Measurements from ENCODE around the gene ZFY. TPM values are rescaled to one million over a fixed set of nuclear protein-coding genes. Genes with fewer than 3 reads are reported as not detected.

ZFY gene
- total and polyA plus RNA-seq, 2 of the 4 experiments (the other 2 are of a cell fraction), result not detected

DNA sequence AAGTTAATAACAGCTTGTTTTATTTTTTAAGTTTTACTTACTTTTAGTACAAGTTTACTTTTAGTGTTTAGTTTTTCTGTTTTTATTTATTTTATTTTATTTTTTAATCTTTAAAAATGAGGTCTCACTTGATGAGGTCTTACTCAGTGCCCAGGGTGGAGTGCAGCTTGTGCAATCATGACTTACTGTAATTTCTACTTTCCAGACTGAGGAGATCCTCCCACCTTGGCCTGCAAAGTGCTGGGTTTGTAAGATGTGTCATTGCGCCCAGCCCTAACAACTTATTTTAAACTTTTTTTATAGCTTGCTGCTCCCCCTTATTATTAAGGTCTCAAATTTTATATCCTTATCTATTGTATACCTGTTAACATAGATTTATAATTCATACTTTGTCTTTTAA, 41.7 kb upstream of the ZFY start:
- H2AK9ac ChIP-seq (replicated peaks; ENCODE audit: low read depth, low read length, poor library complexity), result no peak overlapping the region
- no TSS peak for BruUV-seq (replicated peaks)
- H2BK120ac ChIP-seq (ENCODE audit: low read depth, low read length), result no peak overlapping the region
- ChIA-PET POLR2A (ENCODE audit: unreplicated experiment) (no interaction called here), CTCF (no interaction called here)
- no peaks in the 10 kb centered on the region for H3K27me3 ChIP-seq (ENCODE audit: control insufficient read depth, insufficient read depth, low read length)
- no peak for DNase-seq
- no peak overlapping the region for H3K23ac ChIP-seq (ENCODE audit: low read depth, low read length)
- no peaks in the 10 kb centered on the region for H3K4me1 ChIP-seq (ENCODE audit: control insufficient read depth, insufficient read depth, low read length)
- no peaks in the 10 kb centered on the region for H3K36me3 ChIP-seq (ENCODE audit: control insufficient read depth, insufficient read depth, low read length)
- H3K9me3 ChIP-seq (ENCODE audit: control insufficient read depth, insufficient read depth, low read length), result no peaks in the 10 kb centered on the region
- H4K20me1 ChIP-seq (ENCODE audit: insufficient read depth, low read length), result no peaks in the 10 kb centered on the region
- H2BK15ac ChIP-seq (ENCODE audit: low read depth, low read length), result no peak overlapping the region
- H3K79me1 ChIP-seq (ENCODE audit: low read depth in 1 of 2, low read length in 2 of 2), result no peaks in the 10 kb centered on the region
- H4K5ac ChIP-seq (ENCODE audit: low read depth, low read length), result no peak overlapping the region
- H2AFZ ChIP-seq (replicated peaks; ENCODE audit: low read length, poor library complexity), result no peak overlapping the region
- no peak overlapping the region for H3K18ac ChIP-seq (ENCODE audit: low read depth, low read length)
- no peak overlapping the region for H3K56ac ChIP-seq (ENCODE audit: extremely low read depth, insufficient read depth, low read length)
- TF ChIP-seq FOS (IDR thresholded peaks at IDR 0.05; ENCODE audit: low read depth, low read length) (no peak), BHLHE40 (IDR thresholded peaks at IDR 0.05; ENCODE audit: low read depth, low read length) (no peak), RCOR1 (IDR thresholded peaks at IDR 0.05; ENCODE audit: insufficient replicate concordance, low read length) (no peak), MXI1 (IDR thresholded peaks at IDR 0.05; ENCODE audit: borderline replicate concordance, low read depth, low read length) (no peak), MAFK (IDR thresholded peaks at IDR 0.05; ENCODE audit: low read depth, low read length) (no peak), POLR2A (IDR thresholded peaks at IDR 0.05; ENCODE audit: low read depth, low read length) (no peak), RAD21 (IDR thresholded peaks at IDR 0.05; ENCODE audit: low read length) (no peak), NFE2L2 (IDR thresholded peaks at IDR 0.05; ENCODE audit: low read depth, low read length) (no peak), CHD1 (IDR thresholded peaks at IDR 0.05; ENCODE audit: low read depth, low read length) (no peak), RFX5 (IDR thresholded peaks at IDR 0.05; ENCODE audit: low read depth, low read length) (no peak), SMC3 (IDR thresholded peaks at IDR 0.05; ENCODE audit: low read depth, low read length) (no peak), CEBPB (IDR thresholded peaks at IDR 0.05; ENCODE audit: low read depth, low read length) (no peak)
- TF ChIP-seq, protein P1, sequence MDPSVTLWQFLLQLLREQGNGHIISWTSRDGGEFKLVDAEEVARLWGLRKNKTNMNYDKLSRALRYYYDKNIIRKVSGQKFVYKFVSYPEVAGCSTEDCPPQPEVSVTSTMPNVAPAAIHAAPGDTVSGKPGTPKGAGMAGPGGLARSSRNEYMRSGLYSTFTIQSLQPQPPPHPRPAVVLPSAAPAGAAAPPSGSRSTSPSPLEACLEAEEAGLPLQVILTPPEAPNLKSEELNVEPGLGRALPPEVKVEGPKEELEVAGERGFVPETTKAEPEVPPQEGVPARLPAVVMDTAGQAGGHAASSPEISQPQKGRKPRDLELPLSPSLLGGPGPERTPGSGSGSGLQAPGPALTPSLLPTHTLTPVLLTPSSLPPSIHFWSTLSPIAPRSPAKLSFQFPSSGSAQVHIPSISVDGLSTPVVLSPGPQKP (IDR thresholded peaks at IDR 0.05; ENCODE audit: borderline replicate concordance, low read depth, low read length), result no peak
- TF ChIP-seq, protein P2, sequence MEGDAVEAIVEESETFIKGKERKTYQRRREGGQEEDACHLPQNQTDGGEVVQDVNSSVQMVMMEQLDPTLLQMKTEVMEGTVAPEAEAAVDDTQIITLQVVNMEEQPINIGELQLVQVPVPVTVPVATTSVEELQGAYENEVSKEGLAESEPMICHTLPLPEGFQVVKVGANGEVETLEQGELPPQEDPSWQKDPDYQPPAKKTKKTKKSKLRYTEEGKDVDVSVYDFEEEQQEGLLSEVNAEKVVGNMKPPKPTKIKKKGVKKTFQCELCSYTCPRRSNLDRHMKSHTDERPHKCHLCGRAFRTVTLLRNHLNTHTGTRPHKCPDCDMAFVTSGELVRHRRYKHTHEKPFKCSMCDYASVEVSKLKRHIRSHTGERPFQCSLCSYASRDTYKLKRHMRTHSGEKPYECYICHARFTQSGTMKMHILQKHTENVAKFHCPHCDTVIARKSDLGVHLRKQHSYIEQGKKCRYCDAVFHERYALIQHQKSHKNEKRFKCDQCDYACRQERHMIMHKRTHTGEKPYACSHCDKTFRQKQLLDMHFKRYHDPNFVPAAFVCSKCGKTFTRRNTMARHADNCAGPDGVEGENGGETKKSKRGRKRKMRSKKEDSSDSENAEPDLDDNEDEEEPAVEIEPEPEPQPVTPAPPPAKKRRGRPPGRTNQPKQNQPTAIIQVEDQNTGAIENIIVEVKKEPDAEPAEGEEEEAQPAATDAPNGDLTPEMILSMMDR (conservative IDR thresholded peaks at IDR 0.05; ENCODE audit: low read depth, low read length), result no peak
- dilution Hi-C loops (cut with HindIII; ENCODE audit: low sequenced_read_pairs, unreplicated experiment), result no loop called here
- H2BK20ac ChIP-seq (ENCODE audit: low read depth, low read length), result no peak overlapping the region
- no peak for ATAC-seq (ENCODE audit: low read depth)
- no CpG with 5 or more reads among the region's 1 CpG for WGBS, 2 experiments (ENCODE audit: extremely low coverage in 2 of 2, insufficient read length in 1 of 2)
- no peak overlapping the region for H4K8ac ChIP-seq (ENCODE audit: low read depth in 2 of 2, low read length in 2 of 2)
- in situ Hi-C loops (cut with MboI; ENCODE audit: low sequenced_read_pairs), result no loop called here
- intact Hi-C loops (cut with micrococcal nuclease), result no loop called here
- no peak overlapping the region for H3K4ac ChIP-seq (ENCODE audit: low read depth, low read length)
- H2BK5ac ChIP-seq (ENCODE audit: low read depth, low read length, poor library complexity, severe bottlenecking), result no peak overlapping the region
- H3K4me3 ChIP-seq (ENCODE audit: insufficient read depth, low read depth, low read length), result no peak overlapping the region
- H3K9me1 ChIP-seq (ENCODE audit: insufficient read depth, low read length), result no peaks in the 10 kb centered on the region
- no peak overlapping the region for H3K14ac ChIP-seq (replicated peaks; ENCODE audit: low read depth, low read length)
- H3K4me2 ChIP-seq (ENCODE audit: low read depth, low read length), result no peak overlapping the region
- no peak overlapping the region for H4K91ac ChIP-seq (ENCODE audit: insufficient read depth, low read depth, low read length)
- no peak overlapping the region for H2AK5ac ChIP-seq (ENCODE audit: low read depth, low read length)
- no peak overlapping the region for H3K27ac ChIP-seq (ENCODE audit: insufficient read depth, low read length)
- no peak overlapping the region for H3K9ac ChIP-seq (ENCODE audit: low read depth, low read length)

All from IMR-90 (cell line).